Activated CD4-positive, alpha-beta T cell treated with anti-CD3 and anti-CD28 coated beads, Interleukin-2, amount 50 U/mL, for 1 hour (primary cell): ENCODE measurements around the gene RBM28.

Source experiments
- DNase-seq: peaks from one replicate; pipeline ENCODE4 v3.0.0-alpha.2; 2020

The RBM28 gene

GRCh38 chr7:128257458-128257857, 86.2 kb downstream of the RBM28 start:
- DNase-seq, result no peak

DNA sequence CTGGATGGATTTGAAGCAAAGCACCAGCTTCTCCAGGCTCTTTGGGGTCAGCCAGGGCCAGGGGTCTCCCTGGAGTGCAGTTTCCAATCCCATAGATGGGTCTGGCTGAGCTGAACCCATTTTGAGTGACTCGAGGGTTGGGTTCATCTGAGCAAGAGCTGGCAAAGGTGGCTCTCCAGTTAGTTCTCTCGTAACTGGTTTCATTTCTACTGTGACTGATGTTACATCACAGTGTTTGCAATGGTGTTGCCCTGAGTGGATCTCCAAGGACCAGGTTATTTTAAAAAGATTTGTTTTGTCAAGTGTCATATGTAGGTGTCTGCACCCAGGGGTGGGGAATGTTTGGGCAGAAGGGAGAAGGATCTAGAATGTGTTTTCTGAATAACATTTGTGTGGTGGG, 88.4 kb downstream of the RBM28 start:
- DNase-seq, result no peak

DNA sequence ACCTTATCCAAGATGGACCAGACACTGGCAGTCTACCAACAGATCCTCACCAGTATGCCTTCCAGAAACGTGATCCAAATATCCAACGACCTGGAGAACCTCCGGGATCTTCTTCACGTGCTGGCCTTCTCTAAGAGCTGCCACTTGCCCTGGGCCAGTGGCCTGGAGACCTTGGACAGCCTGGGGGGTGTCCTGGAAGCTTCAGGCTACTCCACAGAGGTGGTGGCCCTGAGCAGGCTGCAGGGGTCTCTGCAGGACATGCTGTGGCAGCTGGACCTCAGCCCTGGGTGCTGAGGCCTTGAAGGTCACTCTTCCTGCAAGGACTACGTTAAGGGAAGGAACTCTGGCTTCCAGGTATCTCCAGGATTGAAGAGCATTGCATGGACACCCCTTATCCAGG, 89.2 kb downstream of the RBM28 start:
- DNase-seq, result no peak

DNA sequence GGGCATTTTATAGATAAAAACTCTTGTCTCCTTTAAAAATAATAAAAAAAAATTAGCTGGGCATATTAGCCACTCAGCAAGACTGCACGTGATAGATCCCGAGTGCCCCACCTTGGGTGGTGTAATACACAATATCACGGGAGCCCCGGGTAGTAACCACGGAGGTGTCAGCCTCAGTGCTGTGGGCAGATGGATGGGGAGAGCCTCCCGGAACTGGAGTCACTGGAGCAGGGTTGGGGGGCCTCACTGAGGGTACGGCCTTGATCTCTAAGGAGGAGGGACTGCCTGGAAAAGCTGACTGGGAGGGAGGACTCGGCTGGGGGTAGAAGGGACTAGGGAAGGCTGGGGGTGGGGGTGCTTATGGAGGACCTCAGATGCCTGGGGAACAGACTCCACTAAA, 90.0 kb downstream of the RBM28 start:
- no peak for DNase-seq

- DNase-seq, result no peak
These were observed 92.4 kb downstream of the RBM28 start for GRCh38 chr7:128251337-128251736.
